CD8-positive, alpha-beta memory T cell (primary cell): ENCODE results near the gene MAML2. TPM values are rescaled to one million over a fixed set of nuclear protein-coding genes. Genes with fewer than 3 reads are reported as not detected.

ENCODE experiments used
- CTCF ChIA-PET: fragments of 350-600 bp; sonication (Branson Sonifier 250); formaldehyde crosslinking; loops from one replicate; lab custom pipeline; 2021; ENCODE audit warnings: antibody characterized with exemption; lab: Charles Lee
- POLR2A ChIA-PET: fragments of 350-600 bp; sonication (Branson Sonifier 250); formaldehyde crosslinking; loops from one replicate; lab custom pipeline; 2021; ENCODE audit warnings: antibody characterized with exemption; lab: Charles Lee
- DNase-seq, 5 donors: peaks; one replicate each; pipeline versions ENCODE4 v3.0.0 to v3.0.0-alpha.2; 2020 to 2022; ENCODE audit warnings: mixed read lengths in 1 of 5
- H3K27ac ChIP-seq: one replicate; pipeline ENCODE4 v1.7.0; 2013; ENCODE audit warnings: low read depth, mild to moderate bottlenecking, low read length, moderate library complexity
- H3K27me3 ChIP-seq: 2 replicates; pipeline ENCODE4 v1.7.0; 2013; ENCODE audit warnings: low read length, mild to moderate bottlenecking; ENCODE audit not compliant: insufficient read depth, poor library complexity, severe bottlenecking
- H3K36me3 ChIP-seq: 2 replicates; pipeline ENCODE4 v1.7.0; 2013; ENCODE audit warnings: mild to moderate bottlenecking, low read length, moderate library complexity; ENCODE audit not compliant: insufficient read depth
- H3K4me1 ChIP-seq: 2 replicates; pipeline ENCODE4 v1.7.0; 2013; ENCODE audit warnings: mild to moderate bottlenecking, low read length, moderate library complexity; ENCODE audit not compliant: insufficient read depth
- H3K4me3 ChIP-seq: 2 replicates; pipeline ENCODE4 v1.7.0; 2013; ENCODE audit warnings: mild to moderate bottlenecking, low read length
- H3K9me3 ChIP-seq: 2 replicates; pipeline ENCODE4 v1.7.0; 2013; ENCODE audit warnings: mild to moderate bottlenecking, low read length
- H3K27ac Mint-ChIP-seq, 8 donors: one replicate each; pipeline ENCODE4 v1.8.0; 2020 to 2021; ENCODE audit warnings: mixed read lengths in 8 of 8, mild to moderate bottlenecking in 6 of 8, inconsistent platforms in 3 of 8, moderate library complexity in 3 of 8
- H3K27me3 Mint-ChIP-seq, 2 donors: one replicate each; pipeline ENCODE4 v1.8.0; 2020 to 2021; ENCODE audit warnings: mixed read lengths in 2 of 2, mild to moderate bottlenecking in 1 of 2, moderate library complexity in 1 of 2
- H3K36me3 Mint-ChIP-seq, 3 donors: one replicate each; pipeline ENCODE4 v1.8.0; 2020 to 2021; ENCODE audit warnings: mixed read lengths in 3 of 3, inconsistent platforms in 1 of 3, mild to moderate bottlenecking in 1 of 3
- H3K4me1 Mint-ChIP-seq, 3 donors: one replicate each; pipeline ENCODE4 v1.8.0; 2020 to 2021; ENCODE audit warnings: mixed read lengths in 3 of 3, inconsistent platforms in 1 of 3, mild to moderate bottlenecking in 1 of 3
- H3K4me3 Mint-ChIP-seq, 7 donors: one replicate each; pipeline ENCODE4 v1.8.0; 2020 to 2021; ENCODE audit warnings: mixed read lengths in 7 of 7, mild to moderate bottlenecking in 6 of 7, moderate library complexity in 4 of 7, inconsistent platforms in 2 of 7
- H3K9me3 Mint-ChIP-seq, 5 donors: one replicate each; pipeline ENCODE4 v1.8.0; 2020 to 2022; ENCODE audit warnings: mixed read lengths in 5 of 5, mild to moderate bottlenecking in 3 of 5, moderate library complexity in 2 of 5, inconsistent platforms in 1 of 5
- polyA plus RNA-seq: library from polyadenylated mRNA; unstranded; fragments of 300-500 nt; fragmentation: Illumina TruSeq; gene quantifications from one replicate; pipeline ENCODE4 v1.2.3, GENCODE V29; 2021
- total RNA-seq, 2 experiments: library from RNA; stranded (reverse); gene quantifications; one replicate each; pipeline ENCODE4 v1.2.3, GENCODE V29; 2021

MAML2 gene
- total and polyA plus RNA-seq, 3 experiments from 2014 or later = 11.1 to 15.9 (median 15.6) TPM

- H3K4me3 ChIP-seq = no peak overlapping the region
- no peaks in the 10 kb centered on the region for H3K27me3 ChIP-seq
- no peak overlapping the region for H3K27ac ChIP-seq
- Mint-ChIP-seq H3K27ac (peak overlapping the region in 7 of 8 donors; percentile 33 to 95 (median 86)), H3K4me3 (no peak overlapping the region), H3K9me3 (no peaks in the 10 kb centered on the region), H3K27me3 (no peaks in the 10 kb centered on the region), H3K36me3 (peaks cover 0 to 9% (median 7%) of the 10 kb centered on the region in 3 donors), H3K4me1 (peaks cover 23 to 41% (median 32%) of the 10 kb centered on the region in 3 donors)
- H3K9me3 ChIP-seq = no peaks in the 10 kb centered on the region
- H3K36me3 ChIP-seq = no peaks in the 10 kb centered on the region
- H3K4me1 ChIP-seq = peaks cover 27% of the 10 kb centered on the region
- CTCF ChIA-PET = interaction anchor here (0.7 to 2.0 kb wide), 2 partner anchors 236 to 238 kb away, joined by 3 to 8 read pairs; partner anchors contain the start of gene MAML2
- POLR2A ChIA-PET = interaction anchor here (0.6 kb wide), 1 partner anchor 92 kb away, joined by 6 read pairs; no protein-coding TSS in a partner anchor
- no peak for DNase-seq
Measured at GRCh38 chr11:96105944-96106343, 237.1 kb downstream of the MAML2 start.

- no peak overlapping the region for H3K27ac ChIP-seq
- peaks cover 23 to 41% (median 32%) of the 10 kb centered on the region in 3 donors for H3K4me1 Mint-ChIP-seq
Measured at GRCh38 chr11:96105197-96105895, 237.6 kb downstream of the MAML2 start.

GRCh38 chr11:96104496-96104895 lies 238.5 kb downstream of the MAML2 start:
- POLR2A ChIA-PET = no interaction called here
- Histone ChIP-seq H3K4me1 (peaks cover 27% of the 10 kb centered on the region), H3K9me3 (no peaks in the 10 kb centered on the region), H3K4me3 (no peak overlapping the region), H3K27me3 (no peaks in the 10 kb centered on the region), H3K27ac (no peak overlapping the region), H3K36me3 (no peaks in the 10 kb centered on the region)
- Mint-ChIP-seq H3K4me3 (no peak overlapping the region), H3K9me3 (no peaks in the 10 kb centered on the region), H3K27ac (peak overlapping the region in 3 of 8 donors; percentile 8 to 56 (median 51)), H3K4me1 (peaks cover 23 to 45% (median 32%) of the 10 kb centered on the region in 3 donors), H3K27me3 (no peaks in the 10 kb centered on the region), H3K36me3 (peaks cover 0 to 11% (median 7%) of the 10 kb centered on the region in 3 donors)
- DNase-seq = no peak
- CTCF ChIA-PET = no interaction called here

More at GRCh38 chr11:96105197-96105895, 237.6 kb downstream of the MAML2 start:
- peak overlapping the region; percentile 33 to 95 (median 87) for H3K27ac Mint-ChIP-seq
- CTCF ChIA-PET = no interaction called here
- no peaks in the 10 kb centered on the region for H3K27me3 Mint-ChIP-seq
- Histone ChIP-seq H3K36me3 (no peaks in the 10 kb centered on the region), H3K4me3 (no peak overlapping the region), H3K4me1 (peaks cover 27% of the 10 kb centered on the region), H3K27me3 (no peaks in the 10 kb centered on the region), H3K9me3 (no peaks in the 10 kb centered on the region)
- H3K36me3 Mint-ChIP-seq = peaks cover 0 to 11% (median 7%) of the 10 kb centered on the region in 3 donors
- peak in 2 of 5 donors; percentile 59 to 74 for DNase-seq
- POLR2A ChIA-PET = interaction anchor here (0.6 kb wide), 1 partner anchor 91 kb away, joined by 6 read pairs; no protein-coding TSS in a partner anchor
- peak overlapping the region in 2 of 7 donors; percentile 2 to 49 for H3K4me3 Mint-ChIP-seq
- H3K9me3 Mint-ChIP-seq = no peaks in the 10 kb centered on the region

- CTCF ChIA-PET = no interaction called here
Measured at GRCh38 chr11:96103721-96104120, 239.3 kb downstream of the MAML2 start.

GRCh38 chr11:96103102-96103501 lies 239.9 kb downstream of the MAML2 start:
- H3K4me3 ChIP-seq = no peak overlapping the region
- CTCF ChIA-PET = interaction anchor here (2.3 kb wide), 1 partner anchor 28 kb away, joined by 4 read pairs; no protein-coding TSS in a partner anchor
- H3K9me3 Mint-ChIP-seq = no peaks in the 10 kb centered on the region
- H3K36me3 Mint-ChIP-seq = peaks cover 0 to 8% (median 7%) of the 10 kb centered on the region in 3 donors
- POLR2A ChIA-PET = no interaction called here
- peaks cover 23 to 51% (median 40%) of the 10 kb centered on the region in 3 donors for H3K4me1 Mint-ChIP-seq
- no peak for DNase-seq
- H3K27me3 Mint-ChIP-seq = no peaks in the 10 kb centered on the region
- H3K9me3 ChIP-seq = no peaks in the 10 kb centered on the region
- peak overlapping the region in 3 of 8 donors; percentile 12 to 74 (median 18) for H3K27ac Mint-ChIP-seq
- no peaks in the 10 kb centered on the region for H3K27me3 ChIP-seq
- no peak overlapping the region for H3K27ac ChIP-seq
- H3K4me1 ChIP-seq = peaks cover 27% of the 10 kb centered on the region
- H3K36me3 ChIP-seq = no peaks in the 10 kb centered on the region
- no peak overlapping the region for H3K4me3 Mint-ChIP-seq

More at GRCh38 chr11:96103721-96104120, 239.3 kb downstream of the MAML2 start:
- H3K4me1 ChIP-seq = peaks cover 27% of the 10 kb centered on the region
- Mint-ChIP-seq H3K4me3 (no peak overlapping the region), H3K36me3 (peaks cover 0 to 11% (median 7%) of the 10 kb centered on the region in 3 donors), H3K9me3 (no peaks in the 10 kb centered on the region), H3K27ac (peak overlapping the region in 4 of 8 donors; percentile 13 to 83 (median 56)), H3K27me3 (no peaks in the 10 kb centered on the region), H3K4me1 (peaks cover 23 to 49% (median 35%) of the 10 kb centered on the region in 3 donors)
- no peak overlapping the region for H3K4me3 ChIP-seq
- DNase-seq = no peak
- no peaks in the 10 kb centered on the region for H3K9me3 ChIP-seq
- no peaks in the 10 kb centered on the region for H3K27me3 ChIP-seq
- no peak overlapping the region for H3K27ac ChIP-seq
- no peaks in the 10 kb centered on the region for H3K36me3 ChIP-seq
- POLR2A ChIA-PET = no interaction called here

- Histone ChIP-seq H3K27ac (no peak overlapping the region), H3K4me3 (no peak overlapping the region), H3K27me3 (no peaks in the 10 kb centered on the region), H3K36me3 (no peaks in the 10 kb centered on the region), H3K9me3 (no peaks in the 10 kb centered on the region), H3K4me1 (peaks cover 27% of the 10 kb centered on the region)
- H3K27ac Mint-ChIP-seq = peak overlapping the region in 3 of 8 donors; percentile 12 to 74 (median 18)
- H3K4me3 Mint-ChIP-seq = no peak overlapping the region
- no peaks in the 10 kb centered on the region for H3K9me3 Mint-ChIP-seq
- no peaks in the 10 kb centered on the region for H3K27me3 Mint-ChIP-seq
- ChIA-PET CTCF (interaction anchor here (2.3 kb wide), 1 partner anchor 29 kb away, joined by 4 read pairs; no protein-coding TSS in a partner anchor), POLR2A (no interaction called here)
- peaks cover 28 to 55% (median 45%) of the 10 kb centered on the region in 3 donors for H3K4me1 Mint-ChIP-seq
- H3K36me3 Mint-ChIP-seq = peaks cover 0 to 7% (median 7%) of the 10 kb centered on the region in 3 donors
- no peak for DNase-seq
Measured at GRCh38 chr11:96102664-96103078, 240.3 kb downstream of the MAML2 start.

- H3K9me3 ChIP-seq = no peaks in the 10 kb centered on the region
- peaks cover 12% of the 10 kb centered on the region for H3K4me1 ChIP-seq
- DNase-seq = no peak
- no peaks in the 10 kb centered on the region for H3K36me3 ChIP-seq
- Mint-ChIP-seq H3K27me3 (no peaks in the 10 kb centered on the region), H3K4me1 (peaks cover 32 to 55% (median 44%) of the 10 kb centered on the region in 3 donors), H3K27ac (peak overlapping the region in 1 of 8 donors; percentile 30), H3K4me3 (no peak overlapping the region), H3K9me3 (no peaks in the 10 kb centered on the region), H3K36me3 (peaks cover 0 to 7% (median 7%) of the 10 kb centered on the region in 3 donors)
- POLR2A ChIA-PET = no interaction called here
- H3K4me3 ChIP-seq = no peak overlapping the region
- no peak overlapping the region for H3K27ac ChIP-seq
- CTCF ChIA-PET = interaction anchor here (1.6 to 2.3 kb wide), 3 partner anchors 9 to 242 kb away, joined by 4 to 8 read pairs (median 4); partner anchors contain the start of gene MAML2
- H3K27me3 ChIP-seq = no peaks in the 10 kb centered on the region
Measured at GRCh38 chr11:96101146-96101545, 241.8 kb downstream of the MAML2 start.
